Pancreas (tissue), 10 donors: ENCODE results near the gene AUTS2. TPM values are rescaled to one million over a fixed set of nuclear protein-coding genes. Genes with fewer than 3 reads are reported as not detected.

ENCODE experiments used
- ATAC-seq, 4 donors: fragments of 200-7000 bp; cut with Tn5 transposase; one replicate each; pipeline versions ENCODE4 v1.8.0 to v1.9.1; 2020; ENCODE audit warnings: mild to moderate bottlenecking in 4 of 4, moderate library complexity in 4 of 4
- DNase-seq, 6 donors: peaks; one replicate each; pipeline ENCODE4 v3.0.0-alpha.2; 2020
- FAIRE-seq: peaks from 2 replicates; lab custom pipeline; 2012; peaks lifted over from hg19 to GRCh38; lab: Jason Lieb, UNC
- H3K27ac ChIP-seq, 4 donors: fragments of 200-600 bp; sonication (generic); 1 replicate in 3 of 4; 2 replicates in 1 of 4; pipeline versions ENCODE4 v1.5.0 to v1.8.0; 2020
- H3K27me3 ChIP-seq, 4 donors: fragments of 200-600 bp; one replicate each; pipeline ENCODE4 v1.8.0; 2021
- H3K36me3 ChIP-seq, 3 donors: fragments of 200-600 bp; sonication (generic) in 1 of 3; one replicate each; pipeline versions ENCODE4 v1.5.0 to v1.8.0; 2020 to 2021
- H3K4me1 ChIP-seq, 3 donors: fragments of 200-600 bp; one replicate each; pipeline ENCODE4 v1.8.0; 2021
- H3K4me3 ChIP-seq, 4 donors: fragments of 200-600 bp; sonication (generic) in 2 of 4; one replicate each; pipeline versions ENCODE4 v1.5.0 to v1.8.0; 2020 to 2021
- H3K9me3 ChIP-seq, 4 donors: fragments of 200-600 bp; one replicate each; pipeline ENCODE4 v1.8.0; 2021
- WGBS, 2 donors: extraction: QIAGEN DNeasy Blood & Tissue Kit; methylation state at CpG; one replicate each; pipeline ENCODE4 v1.1.7; 2013; 5-methylcytosine and 5-hydroxymethylcytosine counted together
- intact Hi-C, 3 donors: fragments of 100-400 bp; cut with DNase I; formaldehyde crosslinking; loops; one replicate each; pipeline versions ENCODE4 v1.11.1 to v1.14.2; 2022
- polyA plus RNA-seq, 2 donors: library from polyadenylated mRNA; stranded (reverse); fragments of 200-250 nt; gene quantifications; one replicate each; pipeline ENCODE4 v1.2.3, GENCODE V29; 2013
- total RNA-seq, 6 donors: library from RNA; stranded (reverse); fragmentation: NEBNext Ultra II Directional in 4 of 6; extraction: Animal tissue kit (Norgen Biotek cat#: 25700) in 4 of 6; gene quantifications; one replicate each; pipeline versions ENCODE4 v1.2.1 to v1.2.4, GENCODE V29; 2021 to 2023
- TF ChIP-seq, protein P1 (sequence below), 4 donors: fragments of 200-600 bp; sonication (generic) in 3 of 4; IDR thresholded peaks; one replicate each; pipeline versions ENCODE4 v1.5.0 to v1.8.0; 2021; ENCODE audit warnings: antibody characterized with exemption in 4 of 4
- donor health status: healthy with polysubstance abuse.
- donor health status: DM: no; HTN: no; CAD: no; lungs with moderate emphysema.
- donor health status: DM: no; HTN: no; CAD: no.
- donor health status: control.
- donor health status: control.
- donor health status: Bipolar disorder and iron deficiency.
- donor health status: DM: yes; HTN: yes; CAD: no.
- donor health status: DM: no; HTN: no; CAD: no.
- donor health status: DM: no; HTN: no; CAD: no.
- donor health status: DM: yes; HTN: yes; CAD: no.

The AUTS2 gene
- total and polyA plus RNA-seq, 8 donors, result 5.8 to 16.8 (median 9.9) TPM

DNA sequence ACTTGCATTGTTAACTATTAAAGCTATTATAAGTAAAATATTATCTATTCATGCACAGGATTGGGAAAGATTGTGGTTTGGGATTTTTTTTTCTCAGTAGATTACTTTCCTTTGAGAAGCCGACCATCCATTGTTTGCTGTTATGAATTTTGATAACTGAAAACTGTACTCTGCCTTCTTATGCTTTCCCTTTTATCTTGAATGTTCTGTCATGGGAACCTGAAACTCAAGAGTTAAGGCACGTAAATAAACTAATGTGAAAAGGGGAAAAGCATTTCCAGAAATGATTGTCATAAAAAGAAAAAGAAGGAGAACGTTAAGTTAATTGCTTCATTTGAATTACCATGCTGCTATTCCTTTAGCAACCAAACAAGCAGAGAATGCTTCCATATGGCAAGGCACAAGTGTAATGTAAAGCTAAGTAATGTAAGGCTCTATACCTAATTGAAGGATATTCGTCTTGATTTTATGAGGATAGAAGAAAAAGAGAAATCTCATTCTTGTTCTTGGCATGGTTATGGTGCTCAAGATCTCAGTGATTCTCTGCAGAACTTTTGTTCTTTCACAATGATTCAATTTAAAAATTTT is 370.8 kb downstream of the AUTS2 start:
- DNase-seq, result no peak
- no peak overlapping the region for H3K27ac ChIP-seq
- H3K4me1 ChIP-seq, result no peaks in the 10 kb centered on the region
- no peaks in the 10 kb centered on the region for H3K9me3 ChIP-seq
- intact Hi-C loops, result no loop called here
- WGBS, 2 donors, result 34 to 40% methylated on average over 4 of the region's 4 CpGs
- H3K4me3 ChIP-seq, result no peak overlapping the region
- TF ChIP-seq, protein P1, sequence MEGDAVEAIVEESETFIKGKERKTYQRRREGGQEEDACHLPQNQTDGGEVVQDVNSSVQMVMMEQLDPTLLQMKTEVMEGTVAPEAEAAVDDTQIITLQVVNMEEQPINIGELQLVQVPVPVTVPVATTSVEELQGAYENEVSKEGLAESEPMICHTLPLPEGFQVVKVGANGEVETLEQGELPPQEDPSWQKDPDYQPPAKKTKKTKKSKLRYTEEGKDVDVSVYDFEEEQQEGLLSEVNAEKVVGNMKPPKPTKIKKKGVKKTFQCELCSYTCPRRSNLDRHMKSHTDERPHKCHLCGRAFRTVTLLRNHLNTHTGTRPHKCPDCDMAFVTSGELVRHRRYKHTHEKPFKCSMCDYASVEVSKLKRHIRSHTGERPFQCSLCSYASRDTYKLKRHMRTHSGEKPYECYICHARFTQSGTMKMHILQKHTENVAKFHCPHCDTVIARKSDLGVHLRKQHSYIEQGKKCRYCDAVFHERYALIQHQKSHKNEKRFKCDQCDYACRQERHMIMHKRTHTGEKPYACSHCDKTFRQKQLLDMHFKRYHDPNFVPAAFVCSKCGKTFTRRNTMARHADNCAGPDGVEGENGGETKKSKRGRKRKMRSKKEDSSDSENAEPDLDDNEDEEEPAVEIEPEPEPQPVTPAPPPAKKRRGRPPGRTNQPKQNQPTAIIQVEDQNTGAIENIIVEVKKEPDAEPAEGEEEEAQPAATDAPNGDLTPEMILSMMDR (IDR thresholded peaks at IDR 0.05), result no peak
- H3K27me3 ChIP-seq, result no peaks in the 10 kb centered on the region
- H3K36me3 ChIP-seq, result no peaks in the 10 kb centered on the region
- no peak for ATAC-seq
- no peak for FAIRE-seq

GRCh38 chr7:69981646-69982045 is 383.4 kb downstream of the AUTS2 start:
- no peaks in the 10 kb centered on the region for H3K9me3 ChIP-seq
- no peak overlapping the region for H3K27ac ChIP-seq

DNA sequence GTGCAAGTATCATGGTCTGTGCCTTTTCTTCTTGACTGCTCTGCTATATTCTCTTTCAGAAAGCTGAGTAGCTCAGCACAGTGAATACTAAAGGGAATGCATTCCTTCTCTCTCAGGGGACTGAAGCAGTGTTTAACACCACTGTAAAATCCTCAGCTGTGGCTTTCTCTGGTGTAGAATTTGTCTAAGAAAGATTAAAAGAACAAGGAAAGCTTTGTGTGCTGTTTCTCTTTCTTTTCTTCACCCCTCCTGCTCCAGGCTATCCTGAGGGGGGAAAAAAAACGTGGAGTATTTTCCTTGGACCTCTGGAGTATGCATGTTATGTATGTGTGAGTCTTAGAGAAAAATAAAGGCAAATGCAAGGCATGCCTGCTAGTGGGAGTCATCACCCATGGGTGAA is 383.9 kb downstream of the AUTS2 start:
- FAIRE-seq (no peak), DNase-seq (no peak), ATAC-seq (no peak)
- Histone ChIP-seq H3K27ac (no peak overlapping the region), H3K4me1 (no peaks in the 10 kb centered on the region), H3K36me3 (no peaks in the 10 kb centered on the region), H3K27me3 (no peaks in the 10 kb centered on the region), H3K9me3 (no peaks in the 10 kb centered on the region), H3K4me3 (no peak overlapping the region)
- TF ChIP-seq, protein P1 (IDR thresholded peaks at IDR 0.05), result no peak
- intact Hi-C loops, result no loop called here
- 14 to 26% methylated on average over 1 of the region's 1 CpG for WGBS, 2 donors

More at GRCh38 chr7:69981646-69982045, 383.4 kb downstream of the AUTS2 start:
- DNase-seq (no peak), ATAC-seq (no peak), FAIRE-seq (no peak)
- Histone ChIP-seq H3K36me3 (no peaks in the 10 kb centered on the region), H3K27me3 (no peaks in the 10 kb centered on the region), H3K4me1 (no peaks in the 10 kb centered on the region), H3K4me3 (no peak overlapping the region)
- WGBS, 2 donors, result 52 to 55% methylated on average over 4 of the region's 4 CpGs
- intact Hi-C loops, result no loop called here
- TF ChIP-seq, protein P1 (IDR thresholded peaks at IDR 0.05), result no peak

GRCh38 chr7:69989551-69989950 is 391.3 kb downstream of the AUTS2 start:
- DNase-seq (peak in 1 of 6 donors; percentile 11), FAIRE-seq (no peak)
- WGBS, 2 donors, result 88 to 96% methylated on average over 5 of the region's 5 CpGs

GRCh38 chr7:69992938-69993337 is 394.7 kb downstream of the AUTS2 start:
- Histone ChIP-seq H3K9me3 (no peaks in the 10 kb centered on the region), H3K4me3 (no peak overlapping the region), H3K27me3 (no peaks in the 10 kb centered on the region), H3K36me3 (no peaks in the 10 kb centered on the region), H3K4me1 (peaks cover 0 to 3% (median 0%) of the 10 kb centered on the region in 3 donors), H3K27ac (no peak overlapping the region)
- peak in 1 of 4 donors; percentile 27 for ATAC-seq
- TF ChIP-seq, protein P1 (IDR thresholded peaks at IDR 0.05), result no peak
- WGBS, 2 donors, result 80 to 91% methylated on average over 4 of the region's 4 CpGs
- no peak for DNase-seq
- intact Hi-C loops, result no loop called here
- no peak for FAIRE-seq

More at GRCh38 chr7:69989551-69989950, 391.3 kb downstream of the AUTS2 start:
- intact Hi-C loops, result no loop called here
- no peak overlapping the region for H3K4me3 ChIP-seq
- H3K9me3 ChIP-seq, result no peaks in the 10 kb centered on the region
- no peaks in the 10 kb centered on the region for H3K36me3 ChIP-seq
- H3K27ac ChIP-seq, result no peak overlapping the region
- H3K4me1 ChIP-seq, result no peaks in the 10 kb centered on the region
- no peak for ATAC-seq
- H3K27me3 ChIP-seq, result no peaks in the 10 kb centered on the region
- TF ChIP-seq, protein P1 (IDR thresholded peaks at IDR 0.05), result no peak
